Measurements from ENCODE around the gene ELAPOR2.
"Not testable (repeated sequence)": the region's sequence is repeated elsewhere in the genome, so short reads cannot be mapped to it uniquely, and the experiment has no call there.

The ELAPOR2 gene

DNA sequence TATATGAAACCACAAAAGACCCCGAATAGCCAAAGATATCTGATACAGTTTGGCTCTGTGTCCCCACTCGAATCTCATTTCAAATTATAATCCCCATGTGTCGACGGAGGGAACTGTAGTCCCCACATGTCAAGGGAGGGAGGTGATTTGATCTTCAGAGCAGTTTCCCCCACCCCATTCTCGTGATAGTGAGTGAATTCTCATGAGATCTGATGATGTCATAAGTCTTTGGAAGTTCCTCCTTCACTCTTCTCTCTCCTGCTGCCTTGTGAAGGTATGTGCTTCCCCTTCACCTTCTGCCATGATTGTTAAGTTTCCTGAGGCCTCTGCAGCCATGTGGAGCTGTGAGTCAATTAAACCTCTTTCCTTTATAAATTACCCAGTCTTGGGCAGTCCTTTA lies 13.0 kb downstream of the ELAPOR2 start:
- DNase-seq (ENCODE audit: low spot score) = no peak

GRCh38 chr7:87044713-87045112 lies 14.7 kb downstream of the ELAPOR2 start:
- DNase-seq (ENCODE audit: low spot score) = not testable (repeated sequence)

- not testable (repeated sequence) for DNase-seq (ENCODE audit: low spot score)
Observed at GRCh38 chr7:87041586-87041985, 17.9 kb downstream of the ELAPOR2 start.

- DNase-seq (ENCODE audit: low spot score) = not testable (repeated sequence)
Observed at GRCh38 chr7:87039691-87040299, 19.7 kb downstream of the ELAPOR2 start.

GRCh38 chr7:87038993-87039690 lies 20.3 kb downstream of the ELAPOR2 start:
- DNase-seq (ENCODE audit: low spot score) = no peak

GRCh38 chr7:87036985-87037384 lies 22.5 kb downstream of the ELAPOR2 start:
- no peak for DNase-seq (ENCODE audit: low spot score)

- no peak for DNase-seq (ENCODE audit: low spot score)
Observed at GRCh38 chr7:87032604-87033339, 26.7 kb downstream of the ELAPOR2 start.

- no peak for DNase-seq (ENCODE audit: low spot score)
Observed at GRCh38 chr7:87029078-87029477, 30.4 kb downstream of the ELAPOR2 start.

DNA sequence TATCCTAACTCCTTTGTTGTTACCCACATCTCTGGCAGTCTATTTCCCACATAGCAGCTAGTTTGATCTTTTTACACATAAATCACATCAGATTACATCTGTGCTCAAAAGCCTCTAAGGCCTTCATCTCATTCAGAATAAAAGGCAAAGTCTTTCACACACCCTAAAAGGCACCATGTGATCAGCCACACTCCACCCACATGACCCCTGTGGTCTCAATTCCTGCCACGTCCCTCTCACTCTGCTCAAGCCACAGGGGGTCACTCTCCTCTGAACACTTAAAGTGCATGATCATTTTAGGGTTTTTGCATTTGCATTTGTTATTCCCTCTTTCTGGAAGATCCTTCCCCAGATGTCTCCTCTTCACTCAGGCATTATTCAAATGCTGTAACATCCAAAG lies 30.8 kb downstream of the ELAPOR2 start:
- DNase-seq (ENCODE audit: low spot score) = no peak

DNA sequence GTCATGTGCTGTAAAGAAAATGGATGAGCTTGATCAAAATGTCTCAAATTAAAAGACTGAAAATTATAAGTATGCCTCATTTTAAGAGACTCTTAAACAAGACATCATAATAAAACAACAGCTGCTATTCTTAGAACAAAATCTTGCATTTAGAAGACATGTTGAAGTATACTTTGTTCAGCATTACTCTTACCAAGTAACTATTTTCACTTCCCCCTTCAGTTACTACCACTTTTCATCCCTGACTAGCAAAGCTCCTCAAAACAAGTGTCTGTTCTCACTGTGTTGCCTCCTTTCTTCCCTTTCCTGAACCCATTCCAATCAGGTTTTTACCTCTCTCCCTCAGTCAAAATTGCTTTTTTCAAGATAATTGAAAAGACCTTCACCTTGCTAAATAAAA lies 31.6 kb downstream of the ELAPOR2 start:
- DNase-seq (ENCODE audit: low spot score) = no peak

DNA sequence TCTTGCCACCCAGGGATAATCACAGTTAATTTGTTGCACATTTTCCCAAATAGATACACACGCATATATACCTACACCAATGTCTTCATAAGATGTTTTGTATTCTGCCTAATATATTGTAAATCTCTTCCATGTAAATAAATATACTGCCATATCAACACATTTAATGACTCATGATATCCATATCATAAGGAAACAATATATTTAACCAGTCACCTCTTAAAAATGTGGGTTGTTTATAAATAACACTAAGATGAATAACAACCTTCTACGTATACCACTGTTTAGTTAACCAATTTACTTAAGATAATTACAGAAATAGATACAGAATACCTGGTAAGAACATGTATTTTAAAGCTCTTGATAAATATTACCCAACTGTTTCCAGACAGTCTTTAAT lies 38.2 kb downstream of the ELAPOR2 start:
- DNase-seq (ENCODE audit: low spot score) = no peak

- no peak for DNase-seq (ENCODE audit: low spot score)
Observed at GRCh38 chr7:87016606-87017005, 42.8 kb downstream of the ELAPOR2 start.

DNA sequence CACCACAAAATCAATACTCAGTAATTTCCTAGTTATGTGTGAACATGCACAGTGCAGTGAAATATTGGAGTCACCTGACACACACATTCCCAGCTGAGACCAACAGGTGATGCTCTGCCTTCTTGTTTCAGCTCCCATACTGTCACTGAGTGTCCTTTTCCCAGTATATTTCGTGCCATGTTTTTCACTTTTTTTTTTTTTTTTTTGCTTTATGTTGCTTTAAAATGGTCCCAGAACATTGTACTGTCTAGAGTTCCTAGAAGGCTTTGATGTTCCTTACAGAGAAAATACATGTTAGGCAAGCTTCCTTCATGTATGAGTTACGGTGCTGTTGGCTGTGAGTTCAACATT lies 45.6 kb downstream of the ELAPOR2 start:
- DNase-seq (ENCODE audit: low spot score) = no peak

GRCh38 chr7:87013136-87013839 lies 46.2 kb downstream of the ELAPOR2 start:
- no peak for DNase-seq (ENCODE audit: low spot score)
